ENCODE measurements around the gene NEU3. TPM values are rescaled to one million over a fixed set of nuclear protein-coding genes. Genes with fewer than 3 reads are reported as not detected.
"Not testable (repeated sequence)": the region's sequence is repeated elsewhere in the genome, so short reads cannot be mapped to it uniquely, and the experiment has no call there.

The NEU3 gene, protein sequence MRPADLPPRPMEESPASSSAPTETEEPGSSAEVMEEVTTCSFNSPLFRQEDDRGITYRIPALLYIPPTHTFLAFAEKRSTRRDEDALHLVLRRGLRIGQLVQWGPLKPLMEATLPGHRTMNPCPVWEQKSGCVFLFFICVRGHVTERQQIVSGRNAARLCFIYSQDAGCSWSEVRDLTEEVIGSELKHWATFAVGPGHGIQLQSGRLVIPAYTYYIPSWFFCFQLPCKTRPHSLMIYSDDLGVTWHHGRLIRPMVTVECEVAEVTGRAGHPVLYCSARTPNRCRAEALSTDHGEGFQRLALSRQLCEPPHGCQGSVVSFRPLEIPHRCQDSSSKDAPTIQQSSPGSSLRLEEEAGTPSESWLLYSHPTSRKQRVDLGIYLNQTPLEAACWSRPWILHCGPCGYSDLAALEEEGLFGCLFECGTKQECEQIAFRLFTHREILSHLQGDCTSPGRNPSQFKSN
- 1 to 10 TPM; 9.3 to 9.4 (median 9.3) TPM for polyA plus RNA-seq (ENCODE audit: insufficient read length in 3 of 3)

DNA sequence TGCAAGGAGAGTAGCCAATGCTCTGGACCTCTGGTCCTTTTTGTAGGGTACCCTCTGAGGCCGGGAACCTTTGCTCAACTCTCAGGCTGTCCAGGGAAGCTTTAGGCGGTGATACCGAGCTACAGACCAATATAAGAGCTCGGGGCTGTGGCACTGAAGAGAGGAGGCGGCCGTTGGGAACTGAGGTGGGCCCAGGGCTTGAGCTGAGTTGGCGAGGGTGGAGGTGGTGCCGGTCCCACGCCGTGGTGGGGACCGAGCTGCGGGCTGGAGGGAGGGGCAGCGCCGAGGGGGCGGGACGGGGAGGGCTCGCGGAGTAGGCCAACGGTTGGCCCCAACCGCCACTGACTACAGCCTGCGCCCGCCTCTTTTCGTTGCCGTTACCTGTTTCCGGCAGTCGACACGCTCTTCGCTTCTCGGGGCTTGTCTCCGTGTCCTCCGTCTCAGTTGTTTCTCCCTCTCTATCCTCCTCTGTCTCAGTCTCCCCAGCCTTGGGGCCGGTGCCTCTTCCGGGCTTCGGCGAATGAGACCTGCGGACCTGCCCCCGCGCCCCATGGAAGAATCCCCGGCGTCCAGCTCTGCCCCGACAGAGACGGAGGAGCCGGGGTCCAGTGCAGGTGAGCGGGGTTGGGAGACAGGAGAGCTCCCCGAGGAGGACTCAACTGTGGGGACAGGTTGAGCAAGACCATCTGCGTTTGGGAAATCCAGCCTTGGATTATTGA is at the start of gene NEU3:
Gene NEU3 (plus strand): TSS at position 393 of the 719 bp plus-strand sequence. CDS start 128 bp downstream, at position 521.
- peak; percentile 36 to 40 (median 39) for DNase-seq (ENCODE audit: low read depth in 3 of 3, low spot score in 2 of 3)

DNA sequence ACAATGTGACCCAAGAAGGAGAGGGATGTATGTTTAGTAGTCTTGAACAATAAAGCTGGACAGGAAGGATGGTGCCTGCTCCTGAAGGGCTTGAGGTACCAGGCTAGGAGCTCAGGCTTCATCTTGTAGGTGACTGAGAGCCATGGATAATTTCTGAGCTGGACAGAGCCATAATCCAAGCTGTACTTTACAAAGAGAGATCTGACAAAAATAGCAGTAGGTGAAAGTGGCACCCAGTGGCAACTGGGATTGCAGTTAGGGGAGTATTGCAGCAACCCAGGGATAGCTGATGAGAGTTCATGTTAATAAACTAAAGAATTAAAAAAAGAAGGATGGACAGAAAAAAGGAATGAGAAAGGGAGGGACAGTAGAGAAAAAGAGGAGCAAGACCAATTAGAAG is 47.2 kb upstream of the NEU3 start:
- no peak for DNase-seq (ENCODE audit: low read depth in 3 of 3, low spot score in 2 of 3)

DNA sequence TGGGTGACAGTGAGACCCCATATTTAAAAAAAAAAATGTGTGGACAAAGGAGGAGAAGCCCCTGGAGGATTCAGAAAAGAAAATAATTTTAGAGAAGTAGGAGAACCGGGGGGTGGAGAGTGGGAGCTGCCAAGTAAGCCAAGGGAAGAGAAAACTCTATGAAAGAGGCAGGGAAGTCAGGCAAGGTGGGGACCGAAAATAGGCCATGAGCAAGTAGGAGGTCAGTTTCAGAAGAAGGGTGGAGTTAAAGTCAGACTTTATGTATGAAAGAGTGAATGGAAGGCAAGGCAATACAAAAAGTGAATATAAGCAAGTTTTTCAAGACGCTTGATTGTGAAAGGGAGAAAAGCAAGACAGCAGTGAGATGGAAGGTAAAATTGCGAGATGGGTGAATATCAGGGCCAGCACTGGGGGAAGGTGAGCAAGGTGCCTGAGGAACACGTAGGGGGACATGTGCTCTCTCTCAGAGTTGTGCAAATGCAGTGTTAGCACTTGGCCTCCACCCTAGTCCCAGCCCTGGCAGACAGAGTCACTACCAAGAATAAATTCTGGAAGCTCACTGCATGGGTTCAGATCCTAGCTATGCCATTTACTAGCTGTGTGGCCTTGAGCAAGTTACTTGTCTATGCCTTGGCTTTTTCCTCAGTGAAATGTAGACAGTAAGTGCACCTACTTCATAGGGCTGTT is 46.5 kb upstream of the NEU3 start:
- DNase-seq (ENCODE audit: low read depth in 3 of 3, low spot score in 2 of 3): no peak

DNA sequence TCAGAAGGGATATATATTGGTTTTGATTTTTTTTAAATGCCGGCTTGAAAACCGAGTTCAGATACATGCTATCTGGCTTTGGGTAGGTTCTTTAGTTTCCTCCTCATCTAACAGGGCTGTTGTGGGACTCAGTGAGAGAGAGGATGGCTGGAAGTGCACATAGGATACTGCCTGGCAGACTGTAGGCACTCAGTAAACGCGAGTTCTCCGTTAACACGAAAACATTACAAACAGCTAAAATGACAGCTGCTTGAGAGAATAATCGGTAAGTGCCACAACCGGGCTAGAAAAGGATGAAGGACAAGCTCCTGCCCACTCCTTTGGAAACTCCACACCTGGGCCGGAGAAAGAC is 40.2 kb upstream of the NEU3 start:
- peak in 1 of 3 donors; percentile 23 for DNase-seq (ENCODE audit: low read depth in 3 of 3, low spot score in 2 of 3)

DNA sequence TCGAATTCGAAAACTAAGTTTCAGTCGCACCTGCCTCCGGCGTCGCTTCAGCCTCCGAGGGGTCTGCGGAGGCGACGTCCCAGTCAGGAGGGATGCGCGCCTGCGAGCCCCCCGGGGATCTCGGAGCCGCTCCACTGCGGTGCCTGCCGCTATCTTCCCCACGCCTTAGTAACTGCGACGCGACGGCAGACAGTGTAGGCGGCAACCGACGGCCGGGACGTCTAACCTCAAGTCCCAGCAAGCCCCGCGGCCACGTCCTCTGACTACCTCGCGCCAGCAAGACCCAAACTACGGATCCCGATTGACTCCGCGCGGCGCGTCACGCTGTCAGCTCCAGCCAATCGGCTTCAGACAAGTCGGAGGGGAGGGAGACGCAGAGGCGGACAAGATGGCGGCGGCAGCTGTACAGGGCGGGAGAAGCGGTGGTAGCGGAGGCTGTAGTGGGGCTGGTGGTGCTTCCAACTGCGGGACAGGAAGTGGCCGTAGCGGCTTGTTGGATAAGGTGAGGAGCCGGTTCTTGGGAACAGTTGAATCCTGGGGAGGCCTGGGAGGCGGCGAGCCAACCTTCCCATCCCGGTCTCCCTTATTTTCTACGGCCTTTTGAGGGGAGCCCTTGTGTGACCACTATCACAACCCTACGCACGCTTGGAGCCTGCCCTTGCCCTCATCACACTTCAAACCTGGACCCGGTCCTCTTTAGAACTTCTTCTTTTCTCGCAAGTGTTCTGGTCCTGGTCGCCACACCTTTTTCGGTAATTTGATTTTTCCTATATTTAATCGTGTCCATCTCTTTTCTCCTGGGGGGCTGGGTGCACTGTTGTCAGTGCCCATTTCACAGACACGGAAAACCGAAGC is 39.6 kb upstream of the NEU3 start, which contains the start of the genes SPCS2 and XRRA1:
Gene SPCS2 (plus strand): TSS at position 369 of the 855 bp plus-strand sequence. CDS start 20 bp downstream, at position 389.
Gene XRRA1 (minus strand): TSS at position 194 of the 855 bp plus-strand sequence. CDS start 8,213 bp downstream, outside the sequence.
- peak; percentile 91 to 94 (median 91) for DNase-seq (ENCODE audit: low read depth in 3 of 3, low spot score in 2 of 3)

DNA sequence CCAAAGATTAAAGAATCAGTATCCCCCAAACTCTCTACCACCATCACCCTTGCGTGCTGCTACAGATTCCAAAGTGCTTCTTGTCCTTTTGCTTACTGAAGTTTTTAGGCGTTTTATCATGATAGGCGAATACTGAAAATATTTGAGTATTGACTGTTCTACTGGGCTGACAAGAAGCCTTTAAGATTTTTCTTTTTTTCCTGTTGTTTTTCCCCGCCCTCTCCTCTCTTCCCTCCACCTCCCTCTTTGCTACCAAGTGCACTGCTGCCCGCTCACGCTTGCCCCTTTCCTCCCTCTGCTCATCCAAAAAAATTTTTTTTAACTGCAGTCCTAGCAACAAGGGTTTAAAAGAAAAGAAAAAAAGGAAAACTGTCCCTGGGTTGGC is 39.0 kb upstream of the NEU3 start:
- DNase-seq (ENCODE audit: low read depth in 3 of 3, low spot score in 2 of 3): no peak

DNA sequence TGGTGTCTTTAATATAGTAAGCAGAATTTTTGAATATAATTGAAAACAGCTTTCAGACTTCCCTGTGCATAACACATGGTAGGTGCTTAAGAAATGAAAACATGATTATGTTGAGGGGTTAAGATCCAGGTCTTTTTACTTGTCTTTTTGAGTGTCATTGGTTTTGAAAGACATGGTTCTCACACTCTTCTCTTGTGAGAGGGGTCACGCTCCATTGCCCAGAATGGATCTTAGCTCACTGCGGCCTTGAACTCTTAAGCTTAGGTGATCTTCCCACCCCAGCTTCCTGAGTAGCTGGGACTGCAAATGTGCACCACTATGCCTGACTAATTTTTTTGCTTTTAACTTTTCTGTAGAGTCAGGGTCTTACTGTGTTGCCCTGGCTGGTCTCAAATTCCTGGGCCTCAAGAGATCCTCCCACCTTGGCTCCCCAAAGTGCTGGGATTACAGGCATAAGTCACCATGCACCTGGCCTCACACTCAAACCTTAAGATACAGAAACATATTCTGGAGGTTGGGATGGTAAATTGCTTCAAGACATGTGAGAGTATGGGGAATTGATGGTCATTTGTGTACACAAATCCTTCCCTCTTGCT is 38.3 kb upstream of the NEU3 start:
- DNase-seq (ENCODE audit: low read depth in 3 of 3, low spot score in 2 of 3): no peak

DNA sequence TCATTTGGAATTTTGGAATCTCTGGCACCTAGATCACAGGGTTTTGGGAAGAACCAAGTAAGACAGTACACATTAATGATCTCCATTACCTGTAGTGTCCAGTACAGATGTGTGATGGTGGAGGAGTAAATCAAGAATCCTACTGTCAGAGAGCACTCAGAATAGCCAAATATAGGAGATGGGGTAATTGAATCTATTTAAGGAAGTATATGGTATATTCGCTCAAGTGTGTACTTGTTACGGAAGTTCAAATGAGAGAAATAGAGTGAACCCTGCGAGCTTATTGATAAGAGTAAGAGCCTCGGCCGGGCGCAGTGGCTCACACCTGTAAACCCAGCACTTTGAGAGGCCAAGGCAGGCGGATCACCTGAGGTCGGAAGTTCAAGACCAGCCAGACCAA is 37.5 kb upstream of the NEU3 start:
- DNase-seq (ENCODE audit: low read depth in 3 of 3, low spot score in 2 of 3): no peak

DNA sequence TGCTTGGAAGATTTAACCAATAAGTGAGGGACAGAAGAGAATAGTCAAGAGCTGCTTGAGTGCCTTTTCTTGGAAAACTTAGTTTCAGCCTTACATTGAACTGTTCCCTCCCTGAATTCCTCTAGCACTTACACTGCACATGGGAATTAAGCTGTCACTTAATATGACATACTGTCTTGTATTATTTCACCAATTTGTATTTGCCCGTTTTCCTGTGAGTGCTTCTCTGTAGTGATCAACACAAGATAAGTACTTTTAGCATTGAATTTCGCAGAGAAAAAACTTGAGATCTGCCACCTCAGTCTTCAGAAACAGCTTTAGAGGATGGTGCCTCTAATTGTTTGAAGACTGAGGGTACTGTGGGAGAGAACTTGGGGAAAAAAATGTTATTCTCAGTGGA is 36.0 kb upstream of the NEU3 start:
- no peak for DNase-seq (ENCODE audit: low read depth in 3 of 3, low spot score in 2 of 3)

DNA sequence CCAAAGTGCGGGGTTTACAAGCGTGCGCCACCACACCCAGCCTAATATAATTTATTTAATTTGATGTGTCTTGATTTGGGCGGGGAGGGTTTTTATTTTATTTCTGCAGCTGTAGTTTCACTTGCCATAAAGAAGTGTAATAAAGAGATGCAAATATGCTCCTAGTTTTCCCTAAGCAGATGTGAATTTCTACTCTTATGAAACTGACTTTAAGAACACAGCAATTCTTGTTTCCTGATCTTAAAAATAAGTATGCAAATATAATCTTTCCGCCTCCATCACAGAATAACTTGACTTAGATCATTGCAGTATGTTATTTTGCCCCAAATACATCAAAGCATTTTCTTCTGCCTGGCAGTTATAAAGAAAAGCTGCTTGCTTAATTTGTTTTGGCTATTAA is 35.3 kb upstream of the NEU3 start:
- DNase-seq (ENCODE audit: low read depth in 3 of 3, low spot score in 2 of 3): no peak

DNA sequence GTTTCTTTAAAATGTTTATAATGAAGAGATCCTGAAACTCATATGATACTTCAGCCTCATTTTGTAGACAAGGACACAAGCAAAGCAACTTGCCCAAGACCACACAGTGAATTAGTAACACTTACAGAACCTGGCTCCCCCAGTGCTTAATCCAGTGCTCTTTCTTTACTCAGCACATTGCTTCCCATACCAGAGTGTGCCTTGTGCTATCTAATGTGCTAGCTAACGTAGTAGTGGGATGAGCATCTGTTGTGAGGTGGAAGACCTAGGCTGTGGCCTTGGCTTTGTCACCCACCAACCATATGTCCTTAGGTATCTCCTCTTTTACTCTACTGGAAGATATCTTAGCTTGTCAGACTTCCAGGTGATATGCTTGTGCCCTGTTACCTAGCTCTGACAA is 34.5 kb upstream of the NEU3 start:
- DNase-seq (ENCODE audit: low read depth in 3 of 3, low spot score in 2 of 3): no peak

DNA sequence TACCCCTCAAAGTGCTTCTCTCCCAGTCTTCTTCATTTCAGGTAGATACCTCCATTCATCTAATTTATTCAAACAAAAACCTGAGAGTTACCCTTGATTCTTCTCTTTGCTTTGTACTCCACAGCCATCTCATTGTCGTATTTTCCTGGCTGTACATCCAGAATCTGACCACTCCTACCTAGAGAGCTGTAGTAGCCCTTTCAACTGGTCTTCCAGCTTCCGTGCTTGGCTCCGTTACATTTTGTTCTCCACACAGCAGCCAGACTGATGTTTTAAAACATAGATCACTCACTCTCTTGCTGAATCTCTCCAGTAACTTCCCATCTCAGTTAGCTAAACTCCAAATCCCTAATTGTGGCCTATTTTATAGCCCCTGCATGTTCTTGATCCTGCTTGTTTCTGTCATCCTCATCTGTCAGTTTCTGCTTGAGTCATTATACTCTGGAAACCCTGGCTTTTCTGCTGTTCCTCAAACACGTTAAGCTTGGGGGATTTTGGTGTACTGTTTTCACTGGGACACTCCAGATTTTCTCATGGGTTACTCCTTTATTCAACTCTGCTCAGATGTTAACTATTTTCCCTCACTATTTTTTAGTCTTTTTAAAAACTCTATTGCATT is 32.2 kb upstream of the NEU3 start:
- DNase-seq (ENCODE audit: low read depth in 3 of 3, low spot score in 2 of 3): no peak

DNA sequence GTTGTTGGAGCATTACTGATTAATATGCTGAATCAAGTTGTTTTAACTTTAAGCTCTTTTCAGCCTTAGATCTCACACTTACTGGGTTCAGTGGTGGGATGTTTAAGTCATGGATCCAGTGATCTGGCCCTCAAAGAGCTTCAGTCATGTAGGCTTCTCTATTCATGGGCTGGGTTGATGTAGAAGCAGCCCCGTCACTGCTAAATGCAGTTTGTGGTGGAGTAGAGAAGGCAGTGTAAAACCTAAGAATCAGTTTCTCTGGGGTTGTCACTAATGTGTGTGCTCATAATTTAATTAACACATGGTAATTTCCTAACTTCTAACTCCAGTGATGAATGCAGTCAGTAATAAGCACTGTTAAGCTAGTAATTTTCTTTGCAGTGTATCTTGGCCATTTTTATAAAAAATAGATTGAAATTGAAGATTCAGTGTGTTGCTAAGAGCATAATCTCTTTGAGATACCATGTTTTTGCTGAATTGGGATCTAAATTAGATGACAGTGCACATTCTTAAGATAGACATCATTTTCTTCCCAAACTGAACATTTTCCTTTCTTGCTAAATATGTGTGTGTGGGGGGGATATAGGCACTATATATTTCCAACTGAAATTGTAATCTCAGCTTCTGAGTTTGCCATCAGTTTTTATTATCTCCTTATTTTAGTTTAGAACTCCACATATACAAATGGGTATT is 30.6 kb upstream of the NEU3 start:
- DNase-seq (ENCODE audit: low read depth in 3 of 3, low spot score in 2 of 3): no peak

DNA sequence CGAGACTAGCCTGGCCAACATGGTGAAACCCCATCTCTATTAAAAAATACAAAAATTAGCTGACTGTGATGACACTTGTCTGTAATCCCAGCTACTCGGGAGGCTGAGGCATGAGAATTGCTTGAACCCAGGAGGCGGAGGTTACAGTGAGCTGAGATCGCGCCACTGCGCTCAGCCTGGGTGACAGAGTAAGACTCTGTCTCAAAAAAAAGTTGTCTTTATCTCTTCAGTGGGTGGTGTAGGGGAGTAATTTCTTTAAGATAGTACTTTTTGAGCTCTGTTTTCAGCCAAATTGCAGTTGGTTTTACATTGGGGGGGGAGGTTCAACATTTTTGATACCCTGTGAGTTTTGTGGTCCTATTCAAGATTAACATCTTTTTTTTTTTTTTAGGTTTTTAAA is 28.6 kb upstream of the NEU3 start:
- not testable (repeated sequence) for DNase-seq (ENCODE audit: low read depth in 3 of 3, low spot score in 2 of 3)

DNA sequence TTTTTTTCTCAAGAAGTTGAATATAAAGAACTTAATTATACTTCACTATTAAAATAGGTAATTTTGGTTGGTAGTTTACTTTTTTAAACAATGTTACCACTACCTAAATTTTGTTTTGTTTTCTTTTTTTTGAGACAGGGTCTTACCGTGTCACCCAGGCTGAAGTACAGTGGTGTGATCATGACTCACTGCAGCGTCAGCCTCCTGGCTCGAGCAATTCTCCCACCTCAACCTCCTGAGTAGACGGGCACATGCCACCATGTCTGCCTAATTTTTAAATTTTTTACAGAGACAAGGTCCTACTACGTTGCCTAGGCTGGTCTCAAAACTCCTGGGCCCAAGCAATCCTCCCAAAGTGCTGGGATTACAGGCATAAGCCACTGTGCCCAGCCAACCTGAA is 22.1 kb upstream of the NEU3 start:
- DNase-seq (ENCODE audit: low read depth in 3 of 3, low spot score in 2 of 3): no peak

DNA sequence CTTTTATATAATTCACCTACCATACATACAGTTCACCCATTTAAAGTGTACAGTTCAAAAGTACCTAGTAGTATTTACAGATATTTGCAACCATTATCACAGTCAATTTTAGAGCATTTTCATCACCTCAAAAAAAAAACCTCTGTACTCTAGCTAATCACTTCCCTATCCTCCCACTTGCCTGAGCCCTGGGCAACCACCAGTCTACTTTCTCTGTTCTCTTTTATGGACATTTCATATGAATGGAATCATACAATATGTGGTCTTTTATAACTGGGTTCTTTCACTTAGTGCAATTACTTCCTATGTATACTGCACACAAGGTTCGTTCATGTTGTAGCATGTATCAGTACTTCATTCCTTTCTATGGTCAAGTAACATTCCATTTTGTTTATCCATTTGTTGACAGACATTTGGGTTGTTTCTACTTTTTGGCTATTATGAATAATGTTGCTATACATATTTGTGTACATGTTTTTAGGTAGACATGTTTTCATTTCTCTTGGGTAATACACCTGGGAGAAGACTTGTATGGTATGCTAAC is 17.8 kb upstream of the NEU3 start:
- no peak for DNase-seq (ENCODE audit: low read depth in 3 of 3, low spot score in 2 of 3)

DNA sequence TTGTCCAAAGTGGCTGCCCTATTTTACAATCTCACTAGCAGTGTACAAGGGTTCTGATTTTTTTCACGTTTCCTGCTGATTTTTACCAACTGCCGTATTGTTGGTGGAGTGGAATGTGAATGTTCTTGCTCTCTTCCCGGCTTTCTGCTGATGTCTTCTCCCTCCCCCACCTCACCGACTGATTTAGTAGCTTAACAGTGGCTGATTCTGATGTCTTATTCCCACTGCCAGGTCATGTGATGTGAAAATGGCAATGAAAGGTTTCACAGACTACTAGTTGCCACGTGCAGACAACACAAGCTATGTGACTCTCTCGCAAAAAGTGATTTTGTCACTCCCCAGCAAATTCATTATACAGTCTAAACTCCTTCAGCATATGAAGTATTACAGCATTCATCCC is 17.3 kb upstream of the NEU3 start:
- DNase-seq (ENCODE audit: low read depth in 3 of 3, low spot score in 2 of 3): no peak

DNA sequence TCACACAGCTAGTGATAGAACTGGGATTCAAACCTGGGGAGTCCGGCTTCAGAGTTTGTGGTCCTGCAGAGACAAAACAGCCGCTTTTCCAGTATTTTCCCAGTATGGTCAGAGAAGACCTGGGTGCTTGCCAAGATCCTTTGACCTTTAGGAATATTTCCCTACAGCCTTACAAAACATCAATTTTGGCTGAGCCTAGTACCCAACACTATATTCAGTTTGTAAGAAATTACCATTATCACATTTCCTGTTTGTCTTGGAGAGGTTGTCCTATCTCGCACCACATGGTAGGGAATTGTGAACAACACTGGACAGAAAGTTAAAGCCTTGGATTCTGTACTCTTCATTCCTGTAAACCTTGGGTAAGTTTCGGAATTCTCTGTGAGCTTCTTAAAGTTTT is 10.7 kb upstream of the NEU3 start:
- DNase-seq (ENCODE audit: low read depth in 3 of 3, low spot score in 2 of 3): no peak

DNA sequence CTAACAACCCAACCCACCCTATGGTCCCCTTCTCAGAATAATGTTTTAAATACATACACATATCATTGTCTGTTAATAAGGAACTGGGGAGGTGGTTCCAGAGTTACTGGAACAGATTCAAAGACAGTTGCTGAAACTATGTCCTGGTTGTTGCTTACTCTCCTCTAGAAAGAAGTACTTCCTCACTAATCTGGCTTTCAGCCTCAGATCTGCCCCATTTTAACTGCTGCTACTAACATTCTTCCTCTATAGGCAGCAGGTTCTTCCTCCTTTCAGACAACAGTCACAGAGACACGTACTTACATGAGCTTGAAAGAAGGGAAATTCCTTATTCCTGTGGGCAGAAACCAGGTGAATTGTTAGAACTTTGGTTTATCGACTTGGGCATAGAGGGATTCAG is 8.1 kb upstream of the NEU3 start:
- DNase-seq (ENCODE audit: low read depth in 3 of 3, low spot score in 2 of 3): no peak
